Measurements from ENCODE around the gene ITPRIP. TPM values are rescaled to one million over a fixed set of nuclear protein-coding genes. Genes with fewer than 3 reads are reported as not detected.
A peak's percentile ranks its signal among the peaks of the same experiment; 100 is the strongest.

ITPRIP gene
- polyA plus RNA-seq, 1 of the 3 experiments (the other 2 are of a cell fraction) = 22.1 TPM

DNA sequence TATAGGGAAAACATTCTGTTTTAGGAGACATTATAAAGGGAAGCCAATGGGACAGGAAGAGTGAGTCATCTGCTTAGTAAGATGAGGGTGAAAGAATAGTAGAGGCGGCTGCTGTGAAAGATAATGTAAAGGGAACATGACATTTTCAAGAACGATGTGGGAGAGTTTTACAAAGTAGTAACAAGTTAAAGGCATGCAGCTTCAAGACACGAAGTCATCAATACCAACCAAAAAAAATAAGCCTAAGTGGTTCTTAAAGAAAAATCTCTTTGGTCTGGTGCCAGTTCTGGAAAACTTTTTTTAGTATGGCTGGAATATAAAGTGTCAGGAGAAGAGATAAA is 77.5 kb downstream of the ITPRIP start:
- Histone ChIP-seq H3K4me1 (ENCODE audit: control insufficient read depth in 1 of 2, insufficient read depth in 2 of 2, low read depth in 1 of 2, low read length in 1 of 2) (peaks cover 11 to 35% of the 10 kb centered on the region in 2 experiments), H3K4me3 (ENCODE audit: low read depth in 2 of 2, low read length in 1 of 2) (peak overlapping the region in 1 of 2 experiments; percentile 3; a peak in 1 of 4 replicates), H3F3A (replicated peaks; ENCODE audit: insufficient read depth) (peaks cover 51% of the 10 kb centered on the region), H2AFZ (ENCODE audit: low read depth) (no peak overlapping the region), H3K36me3 (replicated peaks in 1 of 2; ENCODE audit: control insufficient read depth in 1 of 2, insufficient read depth in 2 of 2, low read length in 1 of 2) (peaks cover 78 to 84% of the 10 kb centered on the region in 2 experiments), H3K27ac (ENCODE audit: low read depth in 2 of 2, low read length in 1 of 2) (peak overlapping the region; percentile 73 to 93), H4K20me1 (ENCODE audit: insufficient read depth) (peaks cover 22% of the 10 kb centered on the region), H3K79me2 (ENCODE audit: insufficient read depth) (peaks cover 88% of the 10 kb centered on the region), H3K4me2 (peak overlapping the region; percentile 53), H3K9ac (peak overlapping the region; percentile 7; the same call in 1 of the 2 replicates), H3K27me3 (ENCODE audit: insufficient read depth) (no peaks in the 10 kb centered on the region), H3K9me3 (no peaks in the 10 kb centered on the region), H3K9me2 (no peaks in the 10 kb centered on the region)
- WGBS (ENCODE audit: low lambda C conversion rate) = 11% methylated on average over 3 of the region's 3 CpGs
- ChIA-PET CTCF (interaction anchor here (2.4 kb wide), 1 partner anchor 31 kb away, joined by 8 read pairs; no protein-coding TSS in a partner anchor), POLR2A (no interaction called here)
- DNase-seq = no peak
- TF ChIP-seq, protein P1, sequence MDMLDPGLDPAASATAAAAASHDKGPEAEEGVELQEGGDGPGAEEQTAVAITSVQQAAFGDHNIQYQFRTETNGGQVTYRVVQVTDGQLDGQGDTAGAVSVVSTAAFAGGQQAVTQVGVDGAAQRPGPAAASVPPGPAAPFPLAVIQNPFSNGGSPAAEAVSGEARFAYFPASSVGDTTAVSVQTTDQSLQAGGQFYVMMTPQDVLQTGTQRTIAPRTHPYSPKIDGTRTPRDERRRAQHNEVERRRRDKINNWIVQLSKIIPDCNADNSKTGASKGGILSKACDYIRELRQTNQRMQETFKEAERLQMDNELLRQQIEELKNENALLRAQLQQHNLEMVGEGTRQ (IDR thresholded peaks at IDR 0.05; ENCODE audit: borderline replicate concordance, low read depth, low read length) = no peak
- TF ChIP-seq GABPA (IDR thresholded peaks at IDR 0.05; ENCODE audit: low read depth) = no peak
- TF ChIP-seq, protein P2, sequence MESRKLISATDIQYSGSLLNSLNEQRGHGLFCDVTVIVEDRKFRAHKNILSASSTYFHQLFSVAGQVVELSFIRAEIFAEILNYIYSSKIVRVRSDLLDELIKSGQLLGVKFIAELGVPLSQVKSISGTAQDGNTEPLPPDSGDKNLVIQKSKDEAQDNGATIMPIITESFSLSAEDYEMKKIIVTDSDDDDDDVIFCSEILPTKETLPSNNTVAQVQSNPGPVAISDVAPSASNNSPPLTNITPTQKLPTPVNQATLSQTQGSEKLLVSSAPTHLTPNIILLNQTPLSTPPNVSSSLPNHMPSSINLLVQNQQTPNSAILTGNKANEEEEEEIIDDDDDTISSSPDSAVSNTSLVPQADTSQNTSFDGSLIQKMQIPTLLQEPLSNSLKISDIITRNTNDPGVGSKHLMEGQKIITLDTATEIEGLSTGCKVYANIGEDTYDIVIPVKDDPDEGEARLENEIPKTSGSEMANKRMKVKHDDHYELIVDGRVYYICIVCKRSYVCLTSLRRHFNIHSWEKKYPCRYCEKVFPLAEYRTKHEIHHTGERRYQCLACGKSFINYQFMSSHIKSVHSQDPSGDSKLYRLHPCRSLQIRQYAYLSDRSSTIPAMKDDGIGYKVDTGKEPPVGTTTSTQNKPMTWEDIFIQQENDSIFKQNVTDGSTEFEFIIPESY (IDR thresholded peaks at IDR 0.05; ENCODE audit: borderline replicate concordance, low read depth) = no peak
- TF ChIP-seq, protein P3, sequence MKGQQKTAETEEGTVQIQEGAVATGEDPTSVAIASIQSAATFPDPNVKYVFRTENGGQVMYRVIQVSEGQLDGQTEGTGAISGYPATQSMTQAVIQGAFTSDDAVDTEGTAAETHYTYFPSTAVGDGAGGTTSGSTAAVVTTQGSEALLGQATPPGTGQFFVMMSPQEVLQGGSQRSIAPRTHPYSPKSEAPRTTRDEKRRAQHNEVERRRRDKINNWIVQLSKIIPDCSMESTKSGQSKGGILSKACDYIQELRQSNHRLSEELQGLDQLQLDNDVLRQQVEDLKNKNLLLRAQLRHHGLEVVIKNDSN (IDR thresholded peaks at IDR 0.05; ENCODE audit: borderline replicate concordance, low read depth) = no peak
- no peak for TF ChIP-seq CHD2 (IDR thresholded peaks at IDR 0.05; ENCODE audit: low read length, partially characterized antibody)
- TF ChIP-seq RFX5 (IDR thresholded peaks at IDR 0.05; ENCODE audit: low read length) = no peak
- TF ChIP-seq FOSL2 (IDR thresholded peaks at IDR 0.05; ENCODE audit: borderline replicate concordance, low read depth) = peak; percentile 88
- no peak for TF ChIP-seq NRF1 (IDR thresholded peaks at IDR 0.05; ENCODE audit: low read depth, low read length)
- TF ChIP-seq NFIC (IDR thresholded peaks at IDR 0.05; ENCODE audit: borderline replicate concordance) = peak; percentile 35; the same call in 1 of the 2 replicates
- TF ChIP-seq RXRA (IDR thresholded peaks at IDR 0.05; ENCODE audit: borderline replicate concordance, low read depth) = peak; percentile 40; the same call in 1 of the 2 replicates
- TF ChIP-seq MEF2A (IDR thresholded peaks at IDR 0.05; ENCODE audit: borderline replicate concordance, low read depth) = no peak
- TF ChIP-seq, protein P4, sequence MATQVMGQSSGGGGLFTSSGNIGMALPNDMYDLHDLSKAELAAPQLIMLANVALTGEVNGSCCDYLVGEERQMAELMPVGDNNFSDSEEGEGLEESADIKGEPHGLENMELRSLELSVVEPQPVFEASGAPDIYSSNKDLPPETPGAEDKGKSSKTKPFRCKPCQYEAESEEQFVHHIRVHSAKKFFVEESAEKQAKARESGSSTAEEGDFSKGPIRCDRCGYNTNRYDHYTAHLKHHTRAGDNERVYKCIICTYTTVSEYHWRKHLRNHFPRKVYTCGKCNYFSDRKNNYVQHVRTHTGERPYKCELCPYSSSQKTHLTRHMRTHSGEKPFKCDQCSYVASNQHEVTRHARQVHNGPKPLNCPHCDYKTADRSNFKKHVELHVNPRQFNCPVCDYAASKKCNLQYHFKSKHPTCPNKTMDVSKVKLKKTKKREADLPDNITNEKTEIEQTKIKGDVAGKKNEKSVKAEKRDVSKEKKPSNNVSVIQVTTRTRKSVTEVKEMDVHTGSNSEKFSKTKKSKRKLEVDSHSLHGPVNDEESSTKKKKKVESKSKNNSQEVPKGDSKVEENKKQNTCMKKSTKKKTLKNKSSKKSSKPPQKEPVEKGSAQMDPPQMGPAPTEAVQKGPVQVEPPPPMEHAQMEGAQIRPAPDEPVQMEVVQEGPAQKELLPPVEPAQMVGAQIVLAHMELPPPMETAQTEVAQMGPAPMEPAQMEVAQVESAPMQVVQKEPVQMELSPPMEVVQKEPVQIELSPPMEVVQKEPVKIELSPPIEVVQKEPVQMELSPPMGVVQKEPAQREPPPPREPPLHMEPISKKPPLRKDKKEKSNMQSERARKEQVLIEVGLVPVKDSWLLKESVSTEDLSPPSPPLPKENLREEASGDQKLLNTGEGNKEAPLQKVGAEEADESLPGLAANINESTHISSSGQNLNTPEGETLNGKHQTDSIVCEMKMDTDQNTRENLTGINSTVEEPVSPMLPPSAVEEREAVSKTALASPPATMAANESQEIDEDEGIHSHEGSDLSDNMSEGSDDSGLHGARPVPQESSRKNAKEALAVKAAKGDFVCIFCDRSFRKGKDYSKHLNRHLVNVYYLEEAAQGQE (IDR thresholded peaks at IDR 0.05; ENCODE audit: low read depth, low read length) = no peak
- TF ChIP-seq SIN3A (IDR thresholded peaks at IDR 0.05; ENCODE audit: borderline replicate concordance, low read depth, low read length) = 0 out of 2 replicates have a peak, but pooled peaks have one; percentile 17
- no peak for TF ChIP-seq YY1 (IDR thresholded peaks at IDR 0.05; ENCODE audit: low read depth)
- TF ChIP-seq, protein P5, sequence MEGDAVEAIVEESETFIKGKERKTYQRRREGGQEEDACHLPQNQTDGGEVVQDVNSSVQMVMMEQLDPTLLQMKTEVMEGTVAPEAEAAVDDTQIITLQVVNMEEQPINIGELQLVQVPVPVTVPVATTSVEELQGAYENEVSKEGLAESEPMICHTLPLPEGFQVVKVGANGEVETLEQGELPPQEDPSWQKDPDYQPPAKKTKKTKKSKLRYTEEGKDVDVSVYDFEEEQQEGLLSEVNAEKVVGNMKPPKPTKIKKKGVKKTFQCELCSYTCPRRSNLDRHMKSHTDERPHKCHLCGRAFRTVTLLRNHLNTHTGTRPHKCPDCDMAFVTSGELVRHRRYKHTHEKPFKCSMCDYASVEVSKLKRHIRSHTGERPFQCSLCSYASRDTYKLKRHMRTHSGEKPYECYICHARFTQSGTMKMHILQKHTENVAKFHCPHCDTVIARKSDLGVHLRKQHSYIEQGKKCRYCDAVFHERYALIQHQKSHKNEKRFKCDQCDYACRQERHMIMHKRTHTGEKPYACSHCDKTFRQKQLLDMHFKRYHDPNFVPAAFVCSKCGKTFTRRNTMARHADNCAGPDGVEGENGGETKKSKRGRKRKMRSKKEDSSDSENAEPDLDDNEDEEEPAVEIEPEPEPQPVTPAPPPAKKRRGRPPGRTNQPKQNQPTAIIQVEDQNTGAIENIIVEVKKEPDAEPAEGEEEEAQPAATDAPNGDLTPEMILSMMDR (IDR thresholded peaks at IDR 0.05) = no peak
- TF ChIP-seq, protein P6, sequence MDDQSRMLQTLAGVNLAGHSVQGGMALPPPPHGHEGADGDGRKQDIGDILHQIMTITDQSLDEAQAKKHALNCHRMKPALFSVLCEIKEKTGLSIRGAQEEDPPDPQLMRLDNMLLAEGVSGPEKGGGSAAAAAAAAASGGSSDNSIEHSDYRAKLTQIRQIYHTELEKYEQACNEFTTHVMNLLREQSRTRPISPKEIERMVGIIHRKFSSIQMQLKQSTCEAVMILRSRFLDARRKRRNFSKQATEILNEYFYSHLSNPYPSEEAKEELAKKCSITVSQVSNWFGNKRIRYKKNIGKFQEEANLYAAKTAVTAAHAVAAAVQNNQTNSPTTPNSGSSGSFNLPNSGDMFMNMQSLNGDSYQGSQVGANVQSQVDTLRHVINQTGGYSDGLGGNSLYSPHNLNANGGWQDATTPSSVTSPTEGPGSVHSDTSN (IDR thresholded peaks at IDR 0.05) = peak; percentile 76
- TF ChIP-seq RCOR1 (IDR thresholded peaks at IDR 0.05; ENCODE audit: low read length) = no peak
- peak; percentile 84 for TF ChIP-seq TCF12 (IDR thresholded peaks at IDR 0.05)
- TF ChIP-seq FOXM1 (IDR thresholded peaks at IDR 0.05; ENCODE audit: low read depth) = no peak
- TF ChIP-seq, protein P7, sequence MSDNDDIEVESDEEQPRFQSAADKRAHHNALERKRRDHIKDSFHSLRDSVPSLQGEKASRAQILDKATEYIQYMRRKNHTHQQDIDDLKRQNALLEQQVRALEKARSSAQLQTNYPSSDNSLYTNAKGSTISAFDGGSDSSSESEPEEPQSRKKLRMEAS (IDR thresholded peaks at IDR 0.05; ENCODE audit: low read depth) = peak; percentile 89
- no peak for TF ChIP-seq GATA2 (CRISPR knock-in tag; IDR thresholded peaks at IDR 0.05)
- TF ChIP-seq, protein P8, sequence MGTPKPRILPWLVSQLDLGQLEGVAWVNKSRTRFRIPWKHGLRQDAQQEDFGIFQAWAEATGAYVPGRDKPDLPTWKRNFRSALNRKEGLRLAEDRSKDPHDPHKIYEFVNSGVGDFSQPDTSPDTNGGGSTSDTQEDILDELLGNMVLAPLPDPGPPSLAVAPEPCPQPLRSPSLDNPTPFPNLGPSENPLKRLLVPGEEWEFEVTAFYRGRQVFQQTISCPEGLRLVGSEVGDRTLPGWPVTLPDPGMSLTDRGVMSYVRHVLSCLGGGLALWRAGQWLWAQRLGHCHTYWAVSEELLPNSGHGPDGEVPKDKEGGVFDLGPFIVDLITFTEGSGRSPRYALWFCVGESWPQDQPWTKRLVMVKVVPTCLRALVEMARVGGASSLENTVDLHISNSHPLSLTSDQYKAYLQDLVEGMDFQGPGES (IDR thresholded peaks at IDR 0.05; ENCODE audit: low read depth, low read length) = no peak

Measured in SK-N-SH (cell line).